GM18861 (cell line): ENCODE data around the gene GDPD1.
A peak's percentile ranks its signal among the peaks of the same experiment; 100 is the strongest.
"Not testable (repeated sequence)": the region's sequence is repeated elsewhere in the genome, so short reads cannot be mapped to it uniquely, and the experiment has no call there.

Experiments
- ATAC-seq: cut with Tn5 transposase; IDR thresholded peaks from one replicate; pipeline ENCODE4 v1.9.1; 2021; ENCODE audit not compliant: unreplicated experiment

Gene GDPD1

GRCh38 chr17:59220328-59221158, at the start of gene GDPD1:
GDPD1 (plus strand) TSS chr17:59220511; CDS start chr17:59220610, 99 bp downstream.
- peak; percentile 92 for ATAC-seq

GRCh38 chr17:59172436-59173004, 47.8 kb upstream of the GDPD1 start:
- ATAC-seq, result no peak

DNA sequence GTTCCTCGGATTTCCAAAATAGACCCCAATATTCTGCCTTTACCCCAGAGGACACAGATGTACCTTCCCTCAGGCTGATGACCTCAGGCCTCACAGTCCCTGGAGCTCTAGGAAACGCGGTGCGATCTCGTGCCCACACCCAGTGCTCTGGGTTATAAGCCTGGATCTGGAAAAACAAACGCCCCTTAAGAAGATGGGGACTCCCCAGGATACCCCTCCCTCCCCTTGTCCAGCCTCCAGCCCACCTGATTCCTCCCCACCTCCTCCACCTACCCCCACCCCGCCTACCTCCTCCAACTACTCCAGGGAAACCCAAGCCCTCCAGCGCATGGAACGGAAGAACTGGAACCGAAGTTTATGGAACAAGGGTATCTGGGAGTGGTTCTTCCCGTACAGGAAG, 45.6 kb upstream of the GDPD1 start:
- no peak for ATAC-seq

DNA sequence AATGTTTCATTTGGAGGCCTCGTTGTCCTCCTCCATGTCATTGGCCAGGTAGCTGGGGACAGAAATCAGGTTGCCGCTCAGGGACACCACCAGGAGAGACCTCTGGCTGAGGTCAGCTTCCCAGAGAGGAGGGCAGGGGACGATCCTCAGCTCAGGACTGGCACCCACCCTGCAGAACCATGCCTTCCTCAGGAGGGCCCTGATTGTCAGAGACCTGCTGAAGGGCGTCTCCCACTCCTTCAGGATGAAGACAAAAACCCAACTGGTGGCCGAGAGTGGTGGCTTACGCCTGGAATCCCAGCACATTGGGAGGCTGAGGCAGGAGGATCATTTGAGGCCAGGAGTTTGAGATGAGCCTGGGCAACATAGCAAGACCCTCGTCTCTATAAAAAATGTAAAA, 45.2 kb upstream of the GDPD1 start:
- no peak for ATAC-seq

DNA sequence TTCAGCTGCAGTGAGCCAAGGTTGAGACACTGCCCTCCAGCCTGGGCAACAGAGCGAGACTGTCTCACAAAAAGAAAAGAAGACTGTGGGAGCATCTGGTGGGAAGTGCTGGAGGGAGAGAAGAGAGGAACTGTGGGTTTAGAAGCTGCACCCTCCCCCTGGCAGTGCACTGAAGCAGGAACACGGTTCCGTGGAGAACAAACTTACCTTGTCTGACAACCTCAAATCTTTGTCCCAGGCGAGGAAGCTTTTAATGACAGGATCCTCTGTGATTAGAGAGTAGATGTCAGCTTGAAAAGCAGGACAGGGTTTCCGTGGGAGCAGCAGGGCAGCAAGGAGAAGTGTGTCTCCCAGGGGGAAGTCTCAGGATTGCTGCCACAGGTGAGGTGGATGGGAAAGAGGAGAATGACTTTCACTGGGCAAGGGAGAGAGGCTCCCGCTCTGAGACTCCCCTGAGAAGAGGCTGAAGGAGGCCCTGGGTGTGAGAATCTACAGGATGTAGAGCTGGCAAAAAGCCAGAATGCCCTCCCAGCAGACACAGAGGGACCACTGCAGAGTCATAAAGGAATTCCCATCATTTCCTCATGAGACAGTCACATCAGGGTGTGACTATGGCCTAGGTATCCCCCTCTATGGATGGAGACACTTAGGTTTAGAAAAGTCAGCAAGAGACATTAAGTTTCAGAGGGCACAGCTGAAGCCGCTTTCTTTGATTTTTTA, 41.9 kb upstream of the GDPD1 start:
- no peak for ATAC-seq

DNA sequence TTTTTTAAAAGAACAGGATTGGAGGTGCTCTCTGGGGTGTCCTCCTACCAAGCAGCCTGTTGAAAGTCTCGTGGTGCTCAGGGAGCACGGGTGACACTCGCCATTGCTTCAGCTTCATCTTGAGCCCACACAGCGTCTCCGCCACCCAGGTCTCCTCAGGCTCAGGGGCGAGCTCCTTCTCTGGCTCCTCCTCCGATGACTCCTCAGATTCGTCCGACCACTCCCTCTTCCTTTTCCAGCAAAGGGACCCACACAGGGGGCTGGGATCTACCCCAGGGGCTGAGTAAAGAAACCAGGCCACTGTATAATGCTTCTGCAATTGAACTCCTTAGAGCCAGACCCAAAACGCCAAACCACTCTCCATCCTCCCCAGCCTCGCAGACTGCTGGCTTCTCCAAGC, 40.7 kb upstream of the GDPD1 start:
- ATAC-seq, result not testable (repeated sequence)

- no peak for ATAC-seq
These were observed 39.7 kb upstream of the GDPD1 start for GRCh38 chr17:59180626-59181025.

- no peak for ATAC-seq
These were observed 38.8 kb upstream of the GDPD1 start for GRCh38 chr17:59181481-59181880.

DNA sequence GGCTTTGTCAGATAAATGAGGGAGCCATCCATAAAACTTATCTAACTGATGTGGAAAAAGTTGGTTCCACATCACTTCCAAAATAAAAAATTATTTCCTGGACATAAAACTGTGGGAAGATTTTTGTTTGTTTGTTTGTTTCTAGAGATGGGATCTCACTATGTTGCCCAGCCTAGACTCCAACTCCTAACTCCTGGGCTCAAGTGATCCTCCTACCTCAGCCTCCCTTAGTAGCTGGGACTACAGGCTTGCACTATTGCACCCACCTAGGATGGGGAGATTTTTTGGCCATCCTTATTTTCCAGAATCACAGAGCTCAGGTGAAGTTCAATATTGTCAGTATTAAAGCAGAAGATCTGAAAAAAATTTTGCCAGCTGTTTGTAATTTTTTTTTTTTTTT, 34.3 kb upstream of the GDPD1 start:
- ATAC-seq, result no peak

- ATAC-seq, result no peak
These were observed 33.5 kb upstream of the GDPD1 start for GRCh38 chr17:59186850-59187249.

DNA sequence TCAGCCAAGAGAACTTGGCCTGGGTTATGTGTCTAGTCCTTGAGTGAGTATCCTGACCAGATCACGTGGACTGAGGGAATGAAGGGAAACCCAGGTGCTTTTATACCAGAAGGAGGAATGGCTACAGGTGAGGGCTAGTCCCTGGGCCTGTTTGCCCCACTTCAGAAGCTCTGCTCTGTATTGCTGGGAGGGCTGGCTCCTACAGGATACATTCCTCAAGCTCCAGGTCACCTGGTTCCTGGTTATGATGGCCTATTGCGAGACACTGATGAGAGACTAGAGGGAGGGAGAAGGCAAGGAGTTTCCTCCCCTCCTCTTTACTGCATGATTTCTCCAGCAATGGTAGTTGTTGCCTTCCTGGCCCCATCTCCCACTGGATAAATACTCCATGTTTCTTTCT, 29.5 kb upstream of the GDPD1 start:
- ATAC-seq, result no peak

- no peak for ATAC-seq
These were observed 26.9 kb upstream of the GDPD1 start for GRCh38 chr17:59193336-59193862.

DNA sequence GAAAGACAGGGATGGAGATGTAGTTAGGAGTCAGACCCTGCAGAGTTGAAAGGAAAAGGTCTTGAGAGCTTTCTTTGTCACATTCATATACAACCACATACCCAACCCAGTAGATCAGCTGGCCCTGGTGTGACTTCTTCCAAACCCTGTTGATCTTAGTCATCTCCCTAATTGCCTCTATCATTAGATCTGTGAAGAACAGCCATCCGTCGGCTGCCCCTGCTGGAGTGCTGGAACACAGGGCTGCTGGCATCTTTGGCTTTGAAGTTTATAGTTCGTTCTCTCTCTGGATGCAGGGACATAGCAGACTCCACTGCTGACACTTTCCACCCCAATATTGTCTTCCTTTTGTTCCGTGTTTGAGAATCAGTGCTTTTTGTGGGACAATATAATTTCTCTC, 20.9 kb upstream of the GDPD1 start:
- ATAC-seq, result no peak

DNA sequence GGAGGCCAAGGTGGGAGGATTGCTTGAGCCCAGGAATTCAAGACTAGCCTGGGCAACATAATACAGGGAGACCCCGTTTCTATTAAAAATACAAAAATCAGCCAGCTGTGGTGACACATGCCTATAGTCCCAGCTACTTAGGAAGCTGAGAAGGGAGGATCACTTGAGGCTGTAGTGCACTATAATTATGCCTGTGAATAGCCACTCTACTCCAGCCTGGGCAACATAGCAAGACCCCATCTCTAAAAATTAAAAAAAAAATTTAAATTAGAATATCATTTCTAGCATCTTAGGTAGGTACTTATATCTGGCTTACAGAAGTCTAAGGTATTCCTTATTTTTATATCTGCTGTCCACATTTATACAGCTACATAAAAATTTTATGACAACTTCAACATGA, 18.0 kb upstream of the GDPD1 start:
- no peak for ATAC-seq

DNA sequence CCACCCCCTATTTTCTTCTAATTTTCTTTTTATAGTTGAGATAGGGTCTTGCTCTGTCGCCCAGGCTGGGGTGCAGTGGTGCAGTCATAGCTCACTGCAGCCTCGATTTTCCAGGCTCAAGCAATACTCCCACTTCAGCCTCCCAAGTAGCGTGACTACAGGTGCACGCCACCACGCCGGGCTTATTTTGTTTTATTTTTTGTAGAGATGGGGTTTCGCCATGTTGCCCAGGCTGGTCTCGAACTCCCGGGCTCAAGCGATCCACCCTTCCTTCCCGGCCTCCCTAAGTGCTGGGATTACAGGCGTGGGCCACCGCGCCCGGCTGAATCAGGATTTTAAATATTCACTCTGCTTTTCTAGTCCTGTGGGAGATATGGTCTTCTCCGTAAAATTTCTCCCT, 941 bp upstream of the GDPD1 start:
- ATAC-seq, result no peak

- ATAC-seq, result no peak
These were observed 351 bp upstream of the GDPD1 start for GRCh38 chr17:59219992-59220327.

DNA sequence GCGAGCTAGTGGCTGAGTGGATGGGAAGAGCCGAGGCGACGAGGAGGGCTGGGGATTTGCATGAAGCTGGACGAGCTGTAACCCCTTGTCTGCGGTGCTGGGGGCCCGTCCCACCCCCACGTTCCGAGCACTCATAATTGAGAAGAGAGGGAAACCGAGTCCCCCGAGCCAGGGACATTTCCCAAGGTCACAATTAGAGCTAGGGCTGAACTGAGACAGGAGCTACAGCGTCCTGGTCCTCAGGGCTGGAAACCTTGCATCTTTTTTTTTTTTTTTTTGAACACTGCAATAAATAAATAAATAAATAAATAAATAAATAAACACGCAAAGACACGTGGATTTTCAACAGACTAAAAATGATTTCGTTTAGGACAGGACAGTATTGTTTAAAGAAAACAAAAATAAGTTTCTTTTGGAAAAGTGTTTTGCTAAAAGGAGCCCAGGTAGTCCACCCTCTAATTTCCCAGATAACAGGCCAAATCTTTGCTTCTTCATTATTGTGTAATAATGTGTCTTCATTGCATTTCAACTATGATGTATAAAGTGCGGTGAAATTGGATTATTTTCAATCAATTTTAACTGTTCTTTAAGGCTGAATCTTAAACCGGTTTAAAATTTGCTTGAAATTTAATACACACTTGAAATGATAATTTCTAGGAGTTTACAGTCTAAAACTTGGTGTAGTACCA, 992 bp downstream of the GDPD1 start:
- ATAC-seq, result no peak

- ATAC-seq, result no peak
These were observed 3.5 kb downstream of the GDPD1 start for GRCh38 chr17:59223813-59224212.

- not testable (repeated sequence) for ATAC-seq
These were observed 8.3 kb downstream of the GDPD1 start for GRCh38 chr17:59228588-59228987.

GRCh38 chr17:59230764-59231163, 10.5 kb downstream of the GDPD1 start:
- ATAC-seq, result no peak

DNA sequence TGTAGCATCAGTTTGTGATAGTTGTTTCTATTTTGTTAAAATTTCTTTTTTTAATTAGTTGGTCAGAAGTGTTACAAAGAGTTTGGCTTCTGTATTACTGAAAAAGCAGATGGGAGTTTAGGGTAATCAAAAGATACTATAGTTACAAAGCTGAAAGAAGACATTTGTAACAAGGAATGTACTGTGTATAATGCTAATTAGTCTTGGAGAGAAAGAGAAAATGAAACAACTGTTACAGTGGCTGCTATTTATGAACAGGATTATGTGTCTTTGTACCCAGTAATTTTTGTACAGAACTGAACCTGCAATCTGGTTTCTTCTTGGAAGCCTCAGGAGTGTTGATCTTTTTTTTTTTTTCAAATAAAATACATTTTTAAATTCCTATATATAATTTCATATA, 14.3 kb downstream of the GDPD1 start:
- ATAC-seq, result no peak
